ENCODE measurements around the gene TRIB2.

Gene TRIB2

GRCh38 chr2:12742891-12743290, 26.2 kb downstream of the TRIB2 start:
- DNase-seq (ENCODE audit: low spot score): no peak

DNA sequence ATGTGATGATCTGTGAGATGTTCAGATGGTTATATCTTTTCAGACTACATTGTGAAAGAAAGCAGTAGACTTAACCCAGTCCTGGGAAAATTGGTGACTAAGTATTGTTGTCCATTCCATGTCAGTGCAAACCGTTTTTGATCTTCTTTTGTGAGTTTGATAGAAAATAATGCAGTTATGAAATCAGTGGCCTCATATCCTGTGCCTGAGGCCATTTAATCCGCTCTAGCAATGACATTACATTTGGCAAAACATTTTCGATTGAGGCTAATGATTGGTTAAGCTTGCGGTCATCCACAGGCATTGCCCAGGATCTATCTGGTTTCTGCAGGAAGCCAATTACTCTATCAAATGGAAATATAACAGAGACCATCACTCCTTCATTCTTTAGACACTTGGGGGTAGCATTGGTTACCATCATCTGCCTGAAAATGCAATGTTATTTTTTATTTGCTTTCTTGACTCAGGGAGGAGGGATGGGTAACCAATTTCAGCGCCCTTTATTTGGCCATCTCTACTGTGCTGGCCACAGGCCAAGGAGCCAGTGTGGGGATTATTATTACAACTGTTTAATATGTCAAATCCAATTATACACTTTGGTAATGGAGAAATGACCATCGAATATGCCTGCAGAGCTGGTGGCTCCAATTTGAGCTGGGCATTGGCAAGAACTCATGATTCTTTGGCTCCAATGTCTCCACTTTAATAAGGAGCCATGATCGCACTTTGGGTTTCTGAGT, 33.6 kb downstream of the TRIB2 start:
- DNase-seq (ENCODE audit: low spot score): no peak

DNA sequence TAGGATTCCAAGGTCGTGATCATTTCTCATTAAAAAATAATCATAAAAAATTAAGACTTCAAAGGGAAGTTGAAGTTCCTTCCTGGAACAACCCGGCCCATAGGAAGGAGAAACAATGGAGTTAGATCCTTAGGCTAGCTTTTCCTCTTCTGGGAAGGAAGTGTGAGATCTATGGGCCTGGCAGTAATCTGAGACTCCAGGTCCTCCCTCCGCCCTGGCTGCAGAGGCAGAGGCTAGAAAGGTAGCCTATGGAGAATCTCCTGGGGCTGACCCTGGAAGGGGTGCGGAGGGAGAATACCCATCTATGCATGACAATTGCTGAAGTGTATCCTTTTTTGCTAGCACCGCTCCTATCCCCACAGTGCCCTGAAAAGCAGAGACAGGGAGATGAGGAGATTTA, 37.9 kb downstream of the TRIB2 start:
- no peak for DNase-seq (ENCODE audit: low spot score)

GRCh38 chr2:12755384-12755783, 38.6 kb downstream of the TRIB2 start:
- DNase-seq (ENCODE audit: low spot score): no peak

DNA sequence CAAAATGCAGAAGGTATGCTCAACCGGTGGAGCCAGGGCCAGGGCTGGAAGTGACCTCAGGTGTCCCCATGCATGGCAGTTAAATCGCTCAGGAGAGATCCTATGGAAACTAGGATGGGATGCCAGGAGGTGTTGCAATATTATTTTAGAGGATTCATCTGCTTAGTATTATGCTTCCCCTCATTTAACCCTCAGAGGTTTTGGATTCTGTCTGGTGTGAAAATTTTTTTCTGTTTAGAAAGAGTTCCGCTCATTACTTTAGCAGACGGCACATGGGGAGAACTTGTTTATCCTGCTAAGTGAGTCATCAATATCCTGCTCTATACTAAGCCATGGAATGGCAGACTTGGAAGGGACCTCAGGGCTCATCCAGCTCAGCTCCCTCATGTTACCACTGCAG, 42.5 kb downstream of the TRIB2 start:
- no peak for DNase-seq (ENCODE audit: low spot score)

DNA sequence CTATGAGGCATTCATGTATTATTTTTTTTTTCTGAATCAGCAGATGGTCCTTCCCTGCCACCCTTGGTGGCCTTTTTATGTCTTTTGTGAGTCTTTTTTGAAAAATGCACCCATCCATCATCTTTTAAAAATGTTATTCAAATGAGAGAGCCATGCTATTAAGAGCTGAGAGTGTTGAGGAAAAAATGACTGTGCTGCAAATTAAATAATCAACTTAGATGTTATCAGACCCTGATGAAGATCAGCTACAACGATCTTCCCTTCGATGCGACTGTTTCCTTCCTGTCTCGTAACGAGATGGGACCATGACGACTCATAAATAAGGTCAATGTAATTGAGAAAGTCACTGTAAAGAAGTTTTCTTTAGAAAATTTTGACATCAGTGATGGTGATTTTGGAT, 44.4 kb downstream of the TRIB2 start:
- no peak for DNase-seq (ENCODE audit: low spot score)

DNA sequence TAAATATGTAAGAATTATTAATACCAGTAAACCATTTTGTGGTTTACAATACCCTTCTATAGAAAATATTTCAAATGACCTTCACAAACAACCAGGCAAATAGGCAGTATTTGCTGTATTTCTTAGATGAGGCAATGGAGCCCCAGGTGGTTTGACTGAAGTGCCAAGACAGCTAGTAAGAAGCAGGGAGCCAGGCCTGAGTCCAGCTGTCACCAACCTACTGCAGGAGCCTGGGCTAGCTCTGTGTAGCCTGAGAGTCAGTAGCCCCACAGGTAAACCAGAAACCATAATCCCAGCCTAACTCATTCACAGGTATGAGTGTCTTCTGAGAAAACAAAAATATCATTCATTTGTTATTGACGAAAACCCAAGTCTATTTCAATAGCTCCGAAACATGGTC, 45.6 kb downstream of the TRIB2 start:
- no peak for DNase-seq (ENCODE audit: low spot score)

GRCh38 chr2:12762976-12763375, 46.2 kb downstream of the TRIB2 start:
- DNase-seq (ENCODE audit: low spot score): no peak

- no peak for DNase-seq (ENCODE audit: low spot score)
Measured at GRCh38 chr2:12763486-12763885, 46.8 kb downstream of the TRIB2 start.

DNA sequence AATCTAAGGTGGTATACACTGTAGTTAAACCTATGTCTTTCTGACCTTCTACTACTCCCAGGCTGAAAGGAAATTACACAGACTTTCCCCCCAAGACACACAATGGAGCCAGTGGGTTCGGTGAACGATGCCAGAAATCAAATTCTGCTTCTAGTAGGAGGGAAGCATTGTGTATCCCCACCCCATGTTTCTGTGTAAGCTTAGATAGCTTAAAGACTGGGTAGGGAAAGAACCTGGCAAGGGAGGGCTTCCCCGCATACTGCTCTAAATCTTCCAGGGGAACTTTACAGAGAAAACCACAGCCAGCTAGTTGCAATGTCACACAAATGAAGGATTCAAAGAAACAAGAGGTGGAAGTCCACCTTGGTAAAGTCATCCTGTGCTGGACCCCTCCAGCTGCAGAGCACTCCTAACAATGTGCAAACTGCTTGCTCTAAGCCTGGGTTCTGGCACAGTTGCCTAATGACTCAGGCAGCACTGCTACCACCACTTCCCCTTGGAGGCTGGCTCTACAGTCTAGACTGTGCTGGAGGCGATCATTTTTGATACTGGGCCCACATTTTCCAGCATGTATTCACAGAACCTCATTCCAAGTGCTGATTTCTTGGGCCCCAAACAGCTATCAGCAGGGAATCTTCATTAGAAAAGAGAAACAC, 47.5 kb downstream of the TRIB2 start:
- no peak for DNase-seq (ENCODE audit: low spot score)

DNA sequence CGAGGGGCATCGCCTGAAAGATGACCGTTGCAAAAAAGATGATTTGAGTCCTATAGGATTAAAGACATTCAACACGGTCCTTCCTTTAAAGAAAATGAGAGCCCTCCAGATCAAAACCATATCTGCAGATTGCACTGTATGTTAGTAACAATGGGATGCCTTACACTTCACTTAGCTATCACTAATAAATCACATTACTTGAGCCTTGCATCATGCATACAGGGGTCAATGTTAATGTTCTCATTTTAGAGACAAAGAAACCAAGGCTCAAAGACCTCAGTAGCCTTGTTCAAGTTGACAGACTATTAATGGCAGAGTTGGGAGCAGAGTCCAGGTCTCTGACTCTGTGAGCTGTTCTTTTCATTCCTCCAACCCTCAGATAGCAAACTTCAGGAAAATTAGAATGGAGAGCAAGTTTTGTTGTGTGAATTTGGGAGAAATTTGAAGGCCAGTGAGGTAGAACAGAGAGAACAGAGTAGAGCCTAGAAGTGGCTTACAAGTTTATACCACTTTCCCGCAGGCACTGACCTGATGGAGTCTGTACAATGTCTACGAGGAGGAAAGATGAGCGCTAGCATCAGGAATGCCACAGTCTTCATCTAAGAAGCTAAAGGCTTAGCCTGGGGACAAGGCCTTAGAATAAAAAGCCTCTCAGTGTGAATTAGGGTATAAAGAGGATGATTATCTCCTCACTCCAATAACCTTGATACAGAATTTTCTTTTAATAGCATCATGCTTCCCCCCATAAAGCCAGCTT, 48.3 kb downstream of the TRIB2 start:
- DNase-seq (ENCODE audit: low spot score): no peak

GRCh38 chr2:12766421-12766879, 49.7 kb downstream of the TRIB2 start:
- no peak for DNase-seq (ENCODE audit: low spot score)

GRCh38 chr2:12767541-12767940, 50.8 kb downstream of the TRIB2 start:
- no peak for DNase-seq (ENCODE audit: low spot score)

- DNase-seq (ENCODE audit: low spot score): no peak
Measured at GRCh38 chr2:12767996-12768624, 51.4 kb downstream of the TRIB2 start.

- DNase-seq (ENCODE audit: low spot score): no peak
Measured at GRCh38 chr2:12769492-12770105, 52.9 kb downstream of the TRIB2 start.

GRCh38 chr2:12770300-12770968, 53.7 kb downstream of the TRIB2 start:
- DNase-seq (ENCODE audit: low spot score): no peak

DNA sequence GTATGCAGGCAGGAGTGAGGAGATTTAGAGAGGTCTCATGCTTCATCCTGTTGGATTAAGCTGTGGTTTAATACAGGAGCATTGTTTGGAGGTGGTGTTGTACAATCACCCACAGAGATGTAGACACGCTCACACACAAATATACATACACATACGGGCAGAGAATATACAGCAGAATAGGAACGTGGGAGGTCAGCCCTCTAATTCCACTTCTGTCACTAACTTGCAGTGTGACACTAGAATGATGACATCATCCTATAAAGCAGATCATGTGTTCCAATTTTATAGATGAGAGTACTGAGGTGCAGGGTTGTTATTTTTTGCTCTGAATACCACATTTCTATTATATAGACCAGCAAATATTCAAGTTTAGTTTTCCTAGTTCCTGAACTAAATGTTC, 54.4 kb downstream of the TRIB2 start:
- no peak for DNase-seq (ENCODE audit: low spot score)

DNA sequence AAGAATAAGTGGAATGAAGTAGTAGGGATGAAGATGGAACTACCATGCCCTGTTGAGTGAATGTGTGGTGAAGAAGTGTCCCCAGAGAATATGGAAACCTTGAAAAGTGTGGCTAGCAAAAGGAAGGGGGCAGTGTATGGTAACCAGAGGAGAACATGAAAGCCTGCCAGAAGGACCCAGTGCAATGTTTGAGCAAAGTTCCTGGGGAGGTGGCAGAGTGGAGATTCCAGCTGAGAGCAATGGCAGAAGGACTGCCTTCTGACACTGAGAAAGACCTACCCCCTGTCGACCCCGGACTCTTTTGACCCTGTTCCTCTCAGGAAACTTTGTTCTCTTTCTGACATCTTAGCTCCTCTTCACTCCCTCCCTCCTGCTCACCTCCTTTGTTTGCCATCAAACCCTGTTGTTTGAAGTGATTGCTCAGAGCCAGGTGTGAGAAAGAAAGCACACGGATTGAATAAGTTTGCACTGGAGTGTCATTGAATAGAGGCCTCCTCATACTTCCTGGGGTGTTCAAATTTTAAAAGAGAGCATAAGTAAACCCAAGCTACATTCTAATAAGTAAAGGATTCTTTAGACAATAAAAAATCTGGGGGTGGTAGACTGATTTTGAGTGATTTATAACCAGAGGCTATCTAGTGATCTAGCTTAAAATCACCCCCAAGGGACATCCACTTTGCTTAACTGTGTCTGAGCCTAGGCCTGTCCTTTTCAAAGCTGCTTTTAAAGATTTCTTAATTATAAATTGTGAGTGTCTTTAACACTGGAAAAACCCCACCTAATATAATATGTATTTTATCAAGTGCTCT, 57.1 kb downstream of the TRIB2 start:
- DNase-seq (ENCODE audit: low spot score): no peak

DNA sequence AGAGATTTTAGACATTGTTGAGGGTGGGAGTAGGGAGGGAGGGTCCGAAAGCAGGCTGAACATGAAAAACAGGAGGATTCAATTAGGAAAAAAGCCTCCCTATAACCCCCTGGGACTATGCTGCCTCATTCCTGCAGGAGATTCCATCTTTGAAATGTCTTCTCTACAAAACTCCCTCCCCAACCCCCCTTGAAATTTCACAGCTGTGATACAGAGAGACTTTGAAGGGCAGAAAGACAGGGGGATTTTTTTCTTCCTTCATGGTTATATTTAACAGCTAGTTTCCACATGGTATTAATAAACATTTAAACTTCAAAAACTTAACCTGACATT, 57.6 kb downstream of the TRIB2 start:
- DNase-seq (ENCODE audit: low spot score): no peak

- DNase-seq (ENCODE audit: low spot score): no peak
Measured at GRCh38 chr2:12776521-12776961, 59.8 kb downstream of the TRIB2 start.

DNA sequence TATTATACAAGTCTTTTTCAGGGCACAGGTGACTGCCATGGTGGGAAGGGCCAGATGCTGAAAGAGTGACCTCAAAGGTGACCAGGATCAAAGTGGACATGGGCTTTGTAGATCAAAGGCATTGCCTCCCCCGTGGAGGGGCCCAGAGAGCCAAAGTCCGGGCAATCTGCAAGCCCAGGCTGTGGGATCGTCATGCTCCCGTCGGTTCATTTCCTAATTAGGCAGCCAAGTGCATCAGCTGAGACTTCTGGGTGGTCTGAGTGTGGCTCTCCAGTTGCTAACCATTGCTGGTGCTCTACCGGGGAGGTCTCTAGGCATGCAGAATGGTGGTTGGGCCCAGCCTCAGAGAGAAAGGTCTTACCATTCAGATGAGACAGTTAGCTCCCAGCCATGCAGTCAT, 61.6 kb downstream of the TRIB2 start:
- no peak for DNase-seq (ENCODE audit: low spot score)

Data from ecto neural progenitor cell (in vitro differentiated cells).